Measurements from ENCODE around the gene HES2.
"Not testable (repeated sequence)": the region's sequence is repeated elsewhere in the genome, so short reads cannot be mapped to it uniquely, and the experiment has no call there.

HES2 gene

DNA sequence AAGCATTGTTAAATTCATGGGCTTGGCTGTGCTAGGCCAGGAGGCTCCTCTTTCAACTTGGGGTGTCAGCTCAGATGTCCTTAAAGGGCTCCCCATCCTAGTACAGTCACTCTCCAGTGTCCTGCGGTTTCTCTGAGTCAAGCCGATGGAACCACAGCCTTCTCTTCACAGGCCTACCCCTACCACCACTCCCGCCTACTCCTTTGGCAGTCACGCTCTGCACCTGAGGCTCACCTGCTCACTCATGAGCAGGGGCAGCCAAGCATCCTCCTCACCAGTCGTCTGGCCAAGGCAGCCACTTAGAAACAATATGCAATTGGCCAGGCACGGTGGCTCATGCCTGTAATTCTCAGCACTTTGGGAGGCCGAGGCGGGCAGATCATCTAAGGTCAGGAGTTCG is 29.7 kb downstream of the HES2 start:
- no peak for DNase-seq (ENCODE audit: low read depth)

DNA sequence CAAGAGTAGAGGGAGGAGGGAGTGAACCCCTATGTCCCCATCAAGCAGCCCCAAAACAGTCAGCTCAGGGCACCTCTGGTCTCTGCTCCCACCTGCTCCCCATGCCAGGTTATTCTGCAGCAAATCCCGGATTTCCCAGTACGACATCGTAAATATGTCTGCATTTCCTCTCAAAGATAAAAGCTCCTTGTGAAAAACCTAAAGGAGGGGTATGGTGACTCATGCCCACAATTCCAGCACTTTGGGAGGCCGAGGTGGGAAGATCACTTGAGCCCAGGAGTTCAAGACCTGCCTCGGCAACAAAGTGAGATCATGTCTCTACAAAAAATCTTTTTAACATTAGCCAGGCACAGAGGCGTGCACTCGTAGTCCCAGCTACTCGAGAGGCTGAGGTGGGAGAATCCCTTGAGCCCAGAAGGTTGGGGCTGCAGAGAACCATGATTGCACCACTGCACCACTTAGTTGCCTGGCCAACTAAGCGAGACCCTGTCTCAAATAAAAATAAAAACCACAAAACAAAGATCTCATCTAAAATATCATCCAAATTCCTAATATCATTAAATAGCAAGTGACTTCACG is 33.3 kb downstream of the HES2 start:
- DNase-seq (ENCODE audit: low read depth) = no peak

DNA sequence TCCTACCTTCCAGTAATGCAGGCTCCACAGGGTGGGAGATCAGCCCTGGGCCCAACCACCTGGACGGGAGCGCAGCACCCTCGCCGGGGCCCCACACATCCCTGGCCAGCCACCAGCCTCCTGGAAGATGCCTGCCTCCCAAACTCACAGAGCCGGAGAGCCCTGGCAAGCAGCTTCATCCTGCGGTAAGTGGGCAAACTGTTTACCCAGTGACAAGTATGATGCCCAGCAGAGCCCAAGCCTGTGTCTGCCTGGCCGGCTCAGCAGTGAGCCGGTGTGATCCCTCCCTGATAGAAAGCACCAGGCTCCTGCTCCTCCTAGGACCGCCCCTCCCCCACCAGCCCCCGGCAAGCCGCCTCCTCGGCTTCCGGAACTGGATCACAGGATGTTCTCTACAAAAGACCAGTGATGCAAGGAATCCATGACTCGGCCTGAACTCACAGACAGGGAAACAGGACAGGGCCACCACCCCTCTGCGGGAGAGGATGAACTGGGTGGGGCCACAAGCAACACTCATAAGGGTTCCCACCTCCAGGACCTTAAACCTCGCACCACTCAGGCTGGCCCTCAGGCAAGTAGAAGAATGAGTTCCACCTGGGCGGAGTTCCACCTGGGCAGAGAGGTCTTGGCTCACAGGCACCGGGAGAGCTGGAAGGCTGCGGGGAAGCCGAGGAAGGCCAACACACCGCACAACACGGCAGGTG is 34.1 kb downstream of the HES2 start:
- no peak for DNase-seq (ENCODE audit: low read depth)

DNA sequence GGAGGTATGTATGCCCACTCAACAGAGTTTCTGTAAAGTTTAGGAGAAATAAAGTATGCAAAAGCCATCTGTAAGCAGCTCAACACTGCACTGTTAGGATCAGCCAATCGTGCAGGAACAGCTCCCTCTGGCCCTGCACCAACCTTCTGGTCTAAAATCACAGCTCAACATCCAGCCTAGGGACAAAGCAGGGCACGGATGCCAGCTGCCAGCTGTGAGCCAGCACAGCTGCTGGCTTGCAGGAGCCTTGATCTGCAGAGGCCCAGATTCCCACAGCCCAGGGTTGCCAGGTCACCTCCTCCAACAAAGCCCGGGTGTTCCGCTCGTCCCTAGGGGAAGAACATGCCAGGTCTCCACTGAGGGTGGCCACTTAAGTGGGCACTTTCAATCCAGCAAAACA is 34.8 kb downstream of the HES2 start:
- DNase-seq (ENCODE audit: low read depth) = no peak

DNA sequence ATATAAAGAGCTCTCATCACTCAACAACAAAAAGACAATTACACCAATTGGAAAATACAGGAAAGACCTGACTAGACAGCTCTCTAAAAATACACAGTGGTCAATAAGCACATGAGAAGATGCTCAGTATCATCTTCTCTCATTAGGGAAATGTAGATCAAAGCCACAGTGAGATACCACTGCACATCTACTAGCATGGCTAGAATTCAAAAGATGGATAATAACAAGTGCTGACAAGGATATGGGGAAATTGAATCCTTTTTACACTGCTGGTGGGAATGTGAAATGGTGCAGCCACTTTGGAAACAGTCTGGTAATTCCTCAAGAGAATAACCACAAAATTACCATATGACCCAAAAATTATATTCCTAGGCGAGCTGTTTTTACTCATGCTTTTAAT is 35.6 kb downstream of the HES2 start:
- no peak for DNase-seq (ENCODE audit: low read depth)

DNA sequence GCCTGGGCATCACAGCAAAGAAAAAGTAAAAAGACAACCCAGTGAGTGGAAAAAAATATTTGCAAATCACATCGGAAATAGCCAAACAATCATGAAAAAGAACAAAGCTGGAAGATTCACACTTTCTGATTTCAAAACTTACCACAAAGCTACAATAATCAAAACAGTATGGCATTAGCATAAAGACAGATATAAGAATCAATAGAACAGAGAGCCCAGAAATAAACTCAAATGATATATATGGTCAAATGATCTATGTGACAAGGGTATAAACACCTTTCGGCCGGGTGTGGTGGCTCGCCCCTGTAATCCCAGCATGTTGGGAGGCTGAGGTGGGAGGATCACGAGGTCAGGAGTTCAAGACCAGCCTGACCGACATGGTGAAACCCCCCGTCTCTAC is 39.7 kb downstream of the HES2 start:
- no peak for DNase-seq (ENCODE audit: low read depth)

DNA sequence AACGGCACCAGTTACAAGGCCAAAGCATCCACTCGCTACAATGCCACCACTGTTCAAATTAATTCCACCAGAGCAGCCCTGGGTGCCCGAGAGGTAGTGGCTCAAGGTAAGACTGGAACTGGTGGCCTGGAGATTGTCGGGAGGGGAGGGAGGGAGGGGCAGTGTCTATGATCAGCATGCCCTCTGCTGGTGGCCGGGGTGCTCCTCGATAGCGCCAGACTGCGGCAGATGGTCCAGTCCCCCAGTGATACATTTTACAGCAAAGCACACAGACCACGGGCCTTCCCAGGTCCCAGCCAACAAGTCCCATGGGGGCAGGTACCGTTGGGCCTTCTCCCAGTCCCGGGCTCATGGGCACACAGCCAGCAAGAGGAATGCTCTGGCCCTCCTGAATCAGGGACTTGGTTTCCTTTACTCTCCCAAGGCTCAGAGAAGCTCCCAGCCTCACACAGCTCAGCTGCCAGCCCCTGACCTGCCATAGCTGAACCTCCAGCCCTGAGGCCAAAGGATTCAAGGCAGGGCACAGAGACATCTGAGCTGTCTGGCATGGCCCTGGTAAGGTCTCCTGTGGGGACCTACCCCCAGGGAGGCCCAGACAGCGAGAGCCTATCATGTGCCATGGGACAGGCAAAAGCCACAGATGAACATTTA is 41.5 kb downstream of the HES2 start:
- DNase-seq (ENCODE audit: low read depth) = no peak

DNA sequence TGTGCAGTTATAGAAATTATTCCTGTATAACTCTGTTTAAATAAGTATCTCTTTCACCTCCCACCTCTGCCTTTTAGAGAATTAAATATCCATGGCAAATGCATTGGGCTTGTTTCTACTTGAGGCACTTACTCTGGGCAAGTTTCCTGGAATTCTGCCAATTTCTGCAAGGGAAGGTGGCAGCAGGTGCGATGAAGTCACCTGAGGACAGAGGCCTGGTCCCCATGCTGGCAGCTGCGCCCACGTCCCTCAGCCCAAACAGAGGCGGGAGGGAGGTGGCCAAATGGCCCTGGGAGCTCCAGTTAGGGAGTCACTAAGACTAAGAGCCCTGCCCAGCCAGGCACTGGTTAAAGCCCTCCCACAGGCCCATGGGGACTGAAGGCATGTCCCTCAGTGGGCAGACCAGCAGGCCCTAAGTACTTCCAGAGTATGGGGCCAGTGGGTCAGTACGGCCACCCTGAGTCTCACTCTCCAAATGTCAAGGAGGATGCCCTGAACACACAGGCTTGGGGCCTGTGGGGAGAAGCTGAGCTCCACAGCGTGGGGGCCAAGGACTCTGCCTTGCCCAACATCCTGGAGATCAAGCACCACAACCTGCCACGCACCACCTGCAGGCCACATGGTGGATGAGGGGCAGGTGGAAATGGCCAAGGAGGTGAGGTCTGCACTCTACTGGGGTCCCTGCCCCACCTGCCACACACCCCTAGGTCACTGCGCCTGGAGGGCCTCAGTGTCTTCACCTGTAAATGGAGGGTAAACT is 45.6 kb downstream of the HES2 start:
- no peak for DNase-seq (ENCODE audit: low read depth)

DNA sequence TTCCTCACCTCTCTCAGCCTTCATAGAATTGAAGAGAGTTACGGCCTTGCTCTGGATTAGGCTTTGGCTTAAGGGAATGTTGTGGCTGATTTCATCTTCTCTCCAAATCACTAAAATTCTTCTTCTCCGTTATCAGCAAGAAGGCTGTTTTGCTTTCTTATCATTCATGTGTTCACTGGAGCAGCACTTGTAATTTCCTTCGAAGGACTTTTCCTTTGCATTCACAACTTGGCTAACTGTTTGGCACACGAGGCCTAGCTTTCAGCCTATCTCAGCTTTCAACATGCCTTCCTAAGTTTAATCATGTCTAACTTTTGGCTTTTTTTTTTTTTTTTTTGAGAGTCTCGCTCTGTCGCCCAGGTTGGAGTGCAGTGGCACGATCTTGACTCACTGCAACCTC is 47.5 kb downstream of the HES2 start:
- not testable (repeated sequence) for DNase-seq (ENCODE audit: low read depth)

DNA sequence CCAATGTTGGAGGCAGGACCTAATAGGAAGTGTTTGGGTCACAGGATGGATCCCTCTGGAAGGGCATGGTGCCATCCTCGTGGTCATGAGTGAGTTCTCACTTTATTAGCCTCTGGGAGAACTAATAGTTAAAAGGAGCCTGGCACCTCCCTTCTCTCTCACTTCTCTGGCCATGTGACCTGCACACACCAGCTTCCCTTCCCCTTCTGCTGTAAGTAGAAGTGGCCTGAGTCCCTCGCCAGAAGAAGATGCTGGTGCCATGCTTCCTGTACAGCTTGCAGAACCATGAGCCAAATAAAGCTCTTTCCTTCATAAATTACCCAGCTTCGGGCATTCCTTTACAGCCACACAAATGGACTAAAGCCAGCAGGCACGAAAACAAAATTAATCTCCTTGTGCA is 49.7 kb downstream of the HES2 start:
- DNase-seq (ENCODE audit: low read depth) = no peak

DNA sequence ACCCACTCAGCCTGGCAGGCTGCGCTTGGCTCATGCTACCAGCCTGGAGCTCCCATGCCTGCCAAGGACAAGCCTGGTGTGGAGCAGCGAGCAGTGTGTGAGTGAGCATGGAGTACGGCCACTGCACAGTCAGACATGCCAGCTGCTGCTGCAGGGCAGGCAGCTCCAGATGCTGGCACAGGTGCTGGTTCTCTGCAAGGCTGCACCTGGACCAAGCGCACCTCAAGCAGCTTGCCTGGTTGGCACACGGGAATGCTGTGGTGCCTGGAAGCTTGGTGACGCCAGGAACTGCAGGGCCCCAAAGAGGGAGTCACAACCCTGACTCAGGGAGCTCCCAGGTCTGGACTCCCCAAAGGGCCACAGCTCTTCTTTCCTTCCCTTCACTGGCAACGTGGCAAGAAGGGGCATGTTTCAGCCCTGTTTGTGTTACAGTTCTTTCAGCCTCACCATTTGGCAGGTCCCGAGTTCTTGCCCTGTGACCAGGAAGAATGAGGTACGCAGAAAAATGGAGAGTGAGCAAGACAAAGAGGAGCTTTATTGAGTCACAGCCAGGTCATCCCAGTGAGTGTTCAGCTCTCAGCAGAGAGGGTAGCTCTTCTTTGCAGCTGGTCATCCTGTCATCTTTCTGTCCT is 52.2 kb downstream of the HES2 start:
- DNase-seq (ENCODE audit: low read depth) = no peak

DNA sequence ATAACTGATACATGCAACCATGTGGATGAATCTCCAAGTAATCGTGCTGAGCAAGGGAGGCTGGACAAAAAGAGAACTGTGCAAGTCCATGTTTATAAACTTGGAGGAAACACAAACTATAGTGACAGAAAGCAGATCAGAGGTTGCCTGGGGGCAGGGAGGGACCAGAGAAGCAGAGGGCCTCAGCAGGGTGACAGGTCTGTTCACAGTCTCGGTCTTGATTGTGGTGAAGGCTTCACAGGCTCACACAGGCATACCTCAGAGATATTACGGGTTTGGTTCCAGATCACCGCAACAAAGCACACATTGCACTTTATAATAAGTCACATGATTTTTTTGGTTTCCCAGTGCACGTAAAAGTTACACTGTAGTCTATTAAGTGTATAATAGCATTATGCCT is 54.7 kb downstream of the HES2 start:
- no peak for DNase-seq (ENCODE audit: low read depth)

DNA sequence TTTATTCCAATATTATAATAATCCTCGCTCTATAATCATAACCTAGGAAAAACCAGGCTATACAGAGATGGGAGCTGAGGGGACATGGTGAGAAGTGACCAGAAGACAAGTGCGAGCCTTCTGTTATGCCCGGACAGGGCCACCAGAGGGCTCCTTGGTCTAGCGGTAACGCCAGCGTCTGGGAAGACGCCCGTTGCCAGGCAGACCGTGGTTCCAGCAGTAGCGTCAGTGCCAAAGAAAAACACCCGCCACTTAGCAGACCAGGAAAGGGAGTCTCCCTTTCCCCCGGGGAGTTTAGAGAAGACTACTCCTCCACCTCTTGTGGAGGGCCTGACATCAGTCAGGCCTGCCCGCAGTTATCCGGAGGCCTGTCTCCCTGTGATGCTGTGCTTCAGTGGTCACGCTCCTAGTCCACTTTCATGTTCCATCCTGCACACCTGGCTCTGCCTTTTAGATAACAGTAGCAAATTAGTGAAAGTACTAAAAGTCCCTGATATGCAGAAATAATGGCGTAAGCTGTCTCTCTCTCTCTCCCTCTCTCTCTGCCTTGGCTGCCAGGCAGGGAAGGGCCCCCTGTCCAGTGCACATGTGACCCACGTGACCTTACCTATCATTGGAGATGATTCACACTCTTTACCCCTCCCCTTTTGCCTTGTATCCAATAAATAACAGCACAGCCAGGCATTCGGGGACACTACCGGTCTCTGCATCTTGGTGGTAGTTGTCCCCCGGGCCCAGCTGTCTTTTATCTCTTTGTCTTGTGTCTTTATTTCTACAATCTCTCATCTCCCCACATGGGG is 56.4 kb downstream of the HES2 start:
- not testable (repeated sequence) for DNase-seq (ENCODE audit: low read depth)
